Tibial nerve (tissue), 4 donors: ENCODE measurements around the gene ZRANB1. TPM values are rescaled to one million over a fixed set of nuclear protein-coding genes. Genes with fewer than 3 reads are reported as not detected.

Experiments
- DNase-seq, 2 donors: peaks; one replicate each; pipeline ENCODE4 v3.0.0-alpha.2; 2019; ENCODE audit warnings: low spot score in 2 of 2
- H3K27ac ChIP-seq, 4 donors: fragments of 200-600 bp; sonication (generic) in 3 of 4; one replicate each; pipeline ENCODE4 v1.5.1; 2017 to 2019; ENCODE audit warnings: mild to moderate bottlenecking in 1 of 4
- H3K27me3 ChIP-seq, 2 donors: fragments of 200-600 bp; sonication (generic) in 1 of 2; one replicate each; pipeline versions ENCODE4 v1.5.1 to v1.6.0; 2017 to 2019
- H3K36me3 ChIP-seq, 3 donors: fragments of 200-600 bp; sonication (generic); one replicate each; pipeline ENCODE4 v1.5.1; 2018 to 2019
- H3K4me1 ChIP-seq, 4 donors: fragments of 200-600 bp; sonication (generic) in 3 of 4; one replicate each; pipeline ENCODE4 v1.5.1; 2017 to 2019
- H3K4me3 ChIP-seq, 4 donors: fragments of 200-600 bp; sonication (generic) in 3 of 4; one replicate each; pipeline ENCODE4 v1.5.1; 2017 to 2019; ENCODE audit warnings: mild to moderate bottlenecking in 1 of 4, moderate library complexity in 1 of 4
- H3K9me3 ChIP-seq, 4 donors: fragments of 200-600 bp; sonication (generic) in 3 of 4; one replicate each; pipeline ENCODE4 v1.5.1; 2017 to 2019
- CTCF ChIP-seq, 5 experiments: fragments of 200-600 bp in 3 of 5; fragments of 450-650 bp in 2 of 5; sonication (generic) in 3 of 5; IDR thresholded peaks; one replicate each; pipeline ENCODE4 v1.5.1; 2016 to 2019; ENCODE audit warnings: antibody characterized with exemption in 5 of 5, mild to moderate bottlenecking in 3 of 5, moderate library complexity in 2 of 5
- EP300 ChIP-seq, 2 donors: sonication (generic); formaldehyde crosslinking; IDR thresholded peaks; one replicate each; pipeline ENCODE4 v1.6.1; 2017; ENCODE audit warnings: antibody characterized with exemption in 2 of 2, mild to moderate bottlenecking in 1 of 2
- POLR2A ChIP-seq, 2 donors: fragments of 450-650 bp; IDR thresholded peaks; one replicate each; pipeline ENCODE4 v1.6.1; 2017; ENCODE audit warnings: antibody characterized with exemption in 2 of 2, mild to moderate bottlenecking in 2 of 2, moderate library complexity in 2 of 2
- WGBS, 2 donors: methylation state at CpG; one replicate each; pipeline ENCODE4 v1.1.5; 2018; 5-methylcytosine and 5-hydroxymethylcytosine counted together
- total RNA-seq, 4 donors: library from RNA; depleted of rRNA; stranded (reverse); fragments of >200 nt; gene quantifications; one replicate each; pipeline ENCODE4 v1.1.0, GENCODE V29; 2016

Gene ZRANB1
- total RNA-seq, 4 donors from 2014 or later, result 22.2 to 33.5 (median 24.2) TPM

- DNase-seq, result no peak
- Histone ChIP-seq H3K4me1 (peaks cover 0 to 47% (median 10%) of the 10 kb centered on the region in 4 donors), H3K27me3 (no peaks in the 10 kb centered on the region), H3K9me3 (no peaks in the 10 kb centered on the region), H3K4me3 (no peak overlapping the region), H3K36me3 (peaks cover 0 to 27% (median 7%) of the 10 kb centered on the region in 3 donors), H3K27ac (peak overlapping the region in 2 of 4 donors; percentile 41 to 50)
- WGBS, 2 donors, result 77 to 85% methylated on average over 19 of the region's 19 CpGs
- TF ChIP-seq POLR2A (IDR thresholded peaks at IDR 0.05) (no peak), EP300 (IDR thresholded peaks at IDR 0.05) (no peak), CTCF (IDR thresholded peaks at IDR 0.05) (no peak)
Observed at GRCh38 chr10:125006921-125007426, 65.1 kb downstream of the ZRANB1 start.

- no peak for DNase-seq
- no peaks in the 10 kb centered on the region for H3K9me3 ChIP-seq
- no peaks in the 10 kb centered on the region for H3K27me3 ChIP-seq
- H3K27ac ChIP-seq, result peak overlapping the region in 1 of 4 donors; percentile 28
- peaks cover 0 to 22% (median 4%) of the 10 kb centered on the region in 3 donors for H3K36me3 ChIP-seq
- TF ChIP-seq CTCF (IDR thresholded peaks at IDR 0.05), result no peak
- no peak for TF ChIP-seq POLR2A (IDR thresholded peaks at IDR 0.05)
- TF ChIP-seq EP300 (IDR thresholded peaks at IDR 0.05), result no peak
- WGBS, 2 donors, result 83 to 84% methylated on average over 6 of the region's 6 CpGs
- H3K4me3 ChIP-seq, result no peak overlapping the region
- H3K4me1 ChIP-seq, result peaks cover 0 to 42% (median 5%) of the 10 kb centered on the region in 4 donors
Observed at GRCh38 chr10:125007436-125007835, 65.5 kb downstream of the ZRANB1 start.

- TF ChIP-seq EP300 (IDR thresholded peaks at IDR 0.05), result no peak
- no peak for TF ChIP-seq CTCF (IDR thresholded peaks at IDR 0.05)
- TF ChIP-seq POLR2A (IDR thresholded peaks at IDR 0.05), result no peak
- Histone ChIP-seq H3K9me3 (no peaks in the 10 kb centered on the region), H3K4me3 (no peak overlapping the region), H3K4me1 (peaks cover 0 to 30% (median 6%) of the 10 kb centered on the region in 4 donors), H3K27me3 (no peaks in the 10 kb centered on the region), H3K27ac (no peak overlapping the region), H3K36me3 (peaks cover 0 to 14% (median 0%) of the 10 kb centered on the region in 3 donors)
- no peak for DNase-seq
- 86 to 91% methylated on average over 21 to 22 of the region's 22 CpGs for WGBS, 2 donors
Observed at GRCh38 chr10:125008689-125009638, 67.0 kb downstream of the ZRANB1 start.

- no peak for DNase-seq
Observed at GRCh38 chr10:125009661-125010161, 67.8 kb downstream of the ZRANB1 start.

More at GRCh38 chr10:125009661-125010161, 67.8 kb downstream of the ZRANB1 start:
- Histone ChIP-seq H3K9me3 (no peaks in the 10 kb centered on the region), H3K4me1 (peaks cover 0 to 35% (median 14%) of the 10 kb centered on the region in 4 donors), H3K4me3 (no peak overlapping the region), H3K27me3 (no peaks in the 10 kb centered on the region), H3K36me3 (peaks cover 0 to 12% (median 0%) of the 10 kb centered on the region in 3 donors), H3K27ac (no peak overlapping the region)
- TF ChIP-seq CTCF (IDR thresholded peaks at IDR 0.05), result no peak
- no peak for TF ChIP-seq POLR2A (IDR thresholded peaks at IDR 0.05)
- TF ChIP-seq EP300 (IDR thresholded peaks at IDR 0.05), result no peak
- 88 to 92% methylated on average over 15 of the region's 15 CpGs for WGBS, 2 donors
